ENCODE data around the gene GRM7.

Gene GRM7

DNA sequence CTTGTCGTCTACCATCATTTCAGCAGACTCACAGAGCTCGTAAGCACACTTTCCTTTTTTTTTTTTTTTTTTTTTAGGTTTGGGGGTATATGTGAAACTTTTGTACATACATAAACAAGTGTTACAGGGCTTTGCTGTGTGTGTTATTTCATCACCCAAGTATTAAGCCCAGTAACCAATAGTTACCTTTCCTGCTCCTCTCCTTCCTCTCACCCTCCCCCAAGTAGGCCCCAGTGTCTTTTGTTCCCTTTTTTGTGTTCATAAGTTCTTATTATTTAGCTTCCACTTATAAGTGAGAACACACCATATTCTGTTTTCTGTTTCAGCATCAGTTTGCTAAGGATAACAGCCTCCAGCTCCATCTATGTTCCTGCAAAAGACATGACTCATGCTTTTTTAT lies 746.8 kb downstream of the GRM7 start:
- peak; percentile 15 to 33 for DNase-seq

DNA sequence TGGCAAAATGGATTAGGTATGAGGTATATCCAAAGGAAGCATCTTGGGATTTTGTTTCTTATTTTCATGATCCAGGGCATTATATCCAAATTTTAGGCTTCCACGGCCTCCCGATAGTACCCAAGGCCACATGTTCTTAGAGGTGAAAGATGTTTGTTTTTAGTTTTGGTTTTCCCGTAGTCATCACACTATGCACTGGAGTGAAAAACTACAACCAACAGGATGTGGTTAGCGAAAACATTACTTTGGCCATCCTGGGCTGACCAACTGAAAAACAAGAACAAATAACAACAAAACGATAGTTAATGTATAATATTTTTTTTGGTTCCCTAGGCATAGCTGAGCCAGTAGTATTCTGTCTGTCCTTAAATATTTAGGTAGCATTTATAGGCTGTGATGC lies 749.7 kb downstream of the GRM7 start:
- DNase-seq = no peak

DNA sequence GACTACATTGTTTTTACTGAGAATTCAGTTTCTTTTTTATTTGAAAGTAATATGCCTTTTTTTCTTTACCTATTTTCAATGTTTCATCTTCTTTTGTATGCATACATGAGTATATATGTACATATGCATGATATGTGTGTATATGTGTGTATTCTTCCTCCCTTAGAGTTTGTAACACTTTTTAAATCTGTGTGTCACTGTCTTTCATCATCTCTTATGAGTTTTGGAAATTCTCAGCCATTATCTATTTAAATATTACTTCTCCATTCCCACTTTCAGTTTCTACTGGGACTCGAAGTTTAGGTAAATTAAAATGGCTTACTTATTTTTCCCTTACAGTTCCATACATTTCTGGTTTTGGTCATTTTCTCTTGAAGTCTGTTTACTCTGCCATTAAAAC lies 754.1 kb downstream of the GRM7 start:
- no peak for DNase-seq

DNA sequence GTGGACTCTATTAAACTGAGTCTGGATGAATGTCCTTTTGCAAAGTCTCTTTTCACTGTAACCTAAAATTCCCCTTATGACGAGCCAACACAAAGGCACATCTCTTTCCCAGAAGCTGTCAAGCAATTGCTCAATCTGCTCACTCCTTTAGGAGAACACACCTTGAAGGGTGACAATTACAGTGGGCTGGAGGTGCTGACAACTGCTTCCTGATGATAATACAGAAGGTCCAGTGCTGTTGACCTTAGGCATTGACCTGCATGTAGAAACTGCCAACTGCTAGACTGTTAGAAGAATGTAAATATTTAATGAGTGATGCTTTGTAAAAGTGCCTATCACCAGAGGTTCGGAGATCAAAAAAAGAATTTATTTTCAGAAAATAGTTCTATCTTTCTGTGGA lies 757.7 kb downstream of the GRM7 start:
- DNase-seq = no peak

DNA sequence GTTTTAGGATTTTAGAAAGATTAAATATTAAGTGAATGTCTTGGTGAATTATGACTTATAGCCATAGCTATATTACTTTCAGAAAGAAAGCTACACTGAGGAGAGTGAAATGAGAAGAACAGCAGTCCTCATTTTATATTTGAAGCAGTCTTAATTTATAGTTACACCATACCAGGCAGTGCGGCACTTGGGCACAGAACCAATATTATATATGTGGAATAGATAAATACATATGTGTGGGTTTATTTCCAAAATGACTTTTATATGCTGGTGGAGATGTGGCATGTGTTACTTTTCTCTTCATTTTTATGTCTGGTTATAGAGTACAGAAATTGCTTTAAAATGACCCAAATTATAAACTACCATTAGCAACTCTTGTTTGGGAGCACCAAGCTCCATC lies 759.5 kb downstream of the GRM7 start:
- no peak for DNase-seq

DNA sequence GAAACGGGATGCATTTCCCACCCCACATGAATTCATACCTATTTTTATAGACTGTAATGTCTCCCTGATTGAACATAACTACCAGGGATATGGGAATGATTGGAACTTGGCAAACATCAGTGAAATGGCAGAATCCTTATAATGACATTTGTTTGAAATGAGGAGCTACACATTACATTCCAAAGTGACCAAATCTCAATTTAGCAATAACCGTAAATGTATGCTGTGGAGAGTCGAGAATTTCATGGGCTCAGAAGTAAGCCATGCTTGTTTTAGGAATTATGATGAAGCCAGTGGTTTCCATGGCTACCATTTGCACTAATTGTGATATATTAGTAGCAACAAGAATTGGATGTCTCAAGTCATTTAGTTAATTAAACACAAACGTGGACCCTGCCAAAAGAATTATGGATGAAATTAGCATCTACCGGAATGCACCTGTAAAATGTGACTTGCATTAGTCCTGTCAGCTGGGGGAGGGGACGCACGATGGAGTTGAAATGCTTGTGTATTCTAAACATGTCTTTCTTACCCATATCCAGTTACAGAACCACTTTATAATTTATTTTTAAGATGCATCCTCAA lies 760.2 kb downstream of the GRM7 start:
- no peak for DNase-seq

DNA sequence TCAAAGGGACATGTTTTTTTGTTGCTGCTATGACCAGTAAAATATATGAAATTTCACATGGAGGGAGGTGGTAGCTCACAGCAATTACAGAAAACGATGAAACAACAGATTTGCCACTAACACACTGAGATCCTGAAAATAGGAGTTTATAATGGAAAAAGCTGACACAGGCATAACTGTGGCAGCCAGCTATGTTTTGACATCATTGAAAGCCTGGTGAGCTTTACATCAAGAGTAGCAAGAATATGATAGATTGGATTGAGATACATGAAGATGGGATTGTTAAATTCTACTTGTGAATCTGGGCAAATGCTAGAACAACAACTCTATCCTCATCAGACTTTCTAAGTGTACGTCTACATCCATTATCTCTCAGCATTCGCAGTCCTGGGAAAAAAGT lies 760.7 kb downstream of the GRM7 start:
- no peak for DNase-seq

DNA sequence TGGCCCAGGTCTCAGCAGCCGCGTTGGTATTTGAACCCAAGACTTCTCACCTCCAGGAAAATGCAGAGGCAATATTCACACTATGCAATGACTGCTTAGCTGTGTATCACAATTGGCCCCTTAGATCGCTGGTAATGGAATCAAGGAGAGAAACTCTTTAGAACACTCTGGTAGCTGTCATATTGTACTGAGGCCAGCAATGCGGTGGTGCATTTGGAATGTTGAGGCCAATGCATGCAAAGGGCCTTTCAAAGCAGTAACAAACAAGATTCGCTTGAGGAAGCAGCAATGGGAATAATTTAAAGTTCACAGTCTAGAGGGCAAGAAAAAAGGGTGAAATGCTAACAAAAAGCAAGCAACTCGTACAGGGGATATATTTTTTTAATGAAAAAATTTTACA lies 764.1 kb downstream of the GRM7 start:
- DNase-seq = no peak

DNA sequence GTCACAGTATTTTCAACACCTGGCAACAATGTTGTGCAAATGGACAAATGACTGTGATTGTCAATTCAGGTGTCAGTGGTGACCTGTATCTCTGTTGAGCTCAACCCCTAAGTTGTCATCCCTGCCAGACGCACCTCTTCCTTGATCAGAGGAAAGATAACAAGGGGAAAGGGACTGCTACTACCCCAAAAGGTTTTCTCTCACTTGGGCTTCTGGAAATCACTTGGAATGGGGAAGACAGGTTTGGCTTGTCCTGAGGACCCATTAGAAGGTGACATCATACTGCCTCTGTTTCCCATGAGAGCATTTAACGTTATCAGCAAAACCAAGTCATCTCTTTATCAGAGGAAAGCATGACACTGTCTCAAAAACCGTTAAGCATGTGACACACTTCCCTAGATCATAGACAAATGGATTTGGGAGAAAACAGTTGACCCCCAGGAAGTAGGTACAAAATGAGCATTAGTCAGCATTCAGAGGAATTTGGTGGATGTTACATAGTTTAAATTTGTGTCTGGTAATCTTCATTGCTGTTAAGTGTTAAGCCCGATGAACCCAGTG lies 769.5 kb downstream of the GRM7 start:
- no peak for DNase-seq

DNA sequence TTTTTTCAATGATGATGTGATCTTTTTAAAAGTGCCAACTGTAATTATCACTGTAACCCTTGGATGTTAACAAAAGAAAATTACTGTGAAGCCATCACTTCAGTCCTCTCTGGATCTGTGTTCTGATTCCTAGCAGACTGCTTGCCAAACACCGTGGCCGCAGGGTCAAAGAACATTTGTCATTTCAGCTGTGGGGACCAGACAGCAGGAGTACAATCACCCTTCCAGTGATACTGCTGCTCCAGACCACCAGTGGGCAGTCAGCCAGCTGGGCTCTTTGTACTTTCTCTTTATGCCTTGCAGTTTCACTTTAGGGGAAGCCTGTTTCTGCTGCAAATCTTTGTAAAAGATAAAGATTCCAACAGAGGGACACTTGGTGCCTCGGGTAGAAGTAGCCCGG lies 770.0 kb downstream of the GRM7 start:
- no peak for DNase-seq

DNA sequence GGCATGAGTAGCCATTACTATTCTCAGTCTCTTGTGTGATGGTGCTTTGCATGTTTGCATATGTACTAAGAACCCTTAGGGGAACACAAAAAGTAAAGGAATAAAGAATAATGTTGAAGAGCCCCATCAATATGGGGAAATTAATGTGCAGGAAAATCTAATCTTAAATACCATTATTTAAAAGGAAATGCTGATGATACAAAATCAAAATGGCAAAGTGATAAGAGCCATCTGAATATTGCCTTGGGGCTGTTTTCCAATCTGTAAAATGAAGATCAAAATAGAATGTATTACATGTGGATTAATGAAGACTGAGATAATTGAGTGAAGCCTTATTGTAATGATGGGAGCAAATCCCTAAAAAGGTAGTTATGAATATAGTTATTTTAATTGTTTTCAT lies 771.4 kb downstream of the GRM7 start:
- no peak for DNase-seq

DNA sequence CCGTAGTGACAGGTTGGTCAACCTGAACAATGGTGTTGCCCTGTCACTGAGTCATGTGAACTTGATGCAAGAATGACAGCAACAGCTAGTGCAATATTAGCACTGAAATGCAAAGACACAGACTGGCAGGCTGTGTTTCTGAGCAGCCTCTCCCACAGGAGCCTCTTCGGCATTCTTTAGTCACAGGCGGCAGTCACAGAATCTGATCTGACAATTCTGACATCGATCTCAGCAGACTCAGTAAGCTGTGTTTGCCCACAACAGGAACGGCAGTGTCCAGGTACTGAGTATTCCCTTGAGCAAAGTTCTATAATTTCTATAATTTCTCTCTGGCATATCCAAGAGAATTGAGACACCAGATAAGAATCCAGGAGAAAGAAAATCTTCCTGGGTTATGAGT lies 776.8 kb downstream of the GRM7 start:
- DNase-seq = no peak

DNA sequence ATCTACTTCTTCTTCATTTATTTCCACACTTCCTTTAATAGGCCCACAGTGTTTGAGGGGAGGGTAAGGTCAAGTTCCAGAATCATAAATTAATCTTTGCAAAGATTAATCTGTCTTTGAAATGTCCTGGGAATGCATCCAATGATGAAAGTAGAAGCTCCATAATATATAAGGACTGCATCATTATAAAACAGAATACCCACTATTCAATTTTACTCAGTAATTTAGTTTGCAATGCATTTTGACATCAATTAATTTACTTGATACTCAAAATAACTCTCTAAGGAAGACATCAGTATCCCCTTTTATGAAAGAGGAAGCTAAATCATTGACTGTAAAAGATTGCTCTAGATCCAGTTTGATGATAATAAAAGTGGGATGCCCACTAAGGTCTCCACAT lies 777.2 kb downstream of the GRM7 start:
- no peak for DNase-seq

DNA sequence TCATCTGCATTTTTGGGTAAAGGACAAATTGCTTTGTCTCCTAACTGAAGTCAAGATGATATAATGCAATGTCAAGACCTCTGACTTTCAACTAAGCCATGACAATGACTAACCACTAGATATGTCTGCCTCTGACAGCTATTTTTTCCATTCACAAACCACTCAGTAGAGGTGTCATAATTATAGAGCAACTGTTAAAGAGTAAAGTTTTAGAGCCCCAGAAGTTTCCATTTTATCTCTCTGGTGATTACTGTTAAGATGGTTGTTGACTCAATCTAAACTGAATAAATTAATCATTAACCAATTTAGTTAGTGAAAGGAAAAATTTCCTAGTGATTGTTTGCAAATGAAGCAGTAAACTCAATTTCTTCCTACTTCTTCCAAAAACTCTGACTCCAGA lies 779.9 kb downstream of the GRM7 start:
- DNase-seq = no peak

DNA sequence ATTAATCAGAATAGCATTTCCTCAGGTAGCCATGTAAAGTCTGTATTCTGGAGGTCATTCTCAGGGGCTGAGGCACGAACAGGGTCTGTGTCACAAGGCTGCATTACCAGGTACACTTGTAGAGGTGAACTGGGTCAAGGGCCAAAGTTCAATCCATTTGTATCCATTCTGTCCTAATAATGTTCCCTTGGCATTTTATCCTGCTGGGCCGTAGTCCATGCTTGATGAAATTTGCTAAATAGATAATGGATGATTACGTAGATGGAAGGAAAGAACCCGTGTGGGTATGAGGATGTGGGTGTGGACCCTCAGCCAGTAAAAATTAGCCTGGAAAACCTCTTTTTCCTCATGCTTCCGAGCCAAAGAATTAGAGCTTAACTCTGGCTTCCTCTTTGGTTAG lies 785.9 kb downstream of the GRM7 start:
- peak; percentile 22 to 28 for DNase-seq

DNA sequence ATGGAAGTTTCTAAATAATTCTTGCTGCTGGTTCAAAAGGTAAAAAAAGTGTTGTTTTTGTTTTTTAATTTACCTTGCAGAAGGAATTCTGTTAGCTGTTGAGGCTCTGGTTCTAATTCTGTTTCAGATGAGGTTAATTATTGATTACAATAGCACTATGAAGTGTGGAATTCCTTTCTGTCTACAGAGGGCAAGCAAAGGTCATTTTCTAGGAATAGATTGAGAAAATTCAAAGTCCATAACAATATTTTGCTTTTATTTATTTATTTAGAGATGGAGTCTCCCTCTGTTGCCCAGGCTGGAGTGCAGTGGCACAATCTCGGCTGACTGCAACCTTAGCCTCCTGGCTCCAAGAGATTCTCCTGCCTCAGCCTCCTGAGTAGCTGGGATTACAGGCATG lies 789.6 kb downstream of the GRM7 start:
- no peak for DNase-seq

DNA sequence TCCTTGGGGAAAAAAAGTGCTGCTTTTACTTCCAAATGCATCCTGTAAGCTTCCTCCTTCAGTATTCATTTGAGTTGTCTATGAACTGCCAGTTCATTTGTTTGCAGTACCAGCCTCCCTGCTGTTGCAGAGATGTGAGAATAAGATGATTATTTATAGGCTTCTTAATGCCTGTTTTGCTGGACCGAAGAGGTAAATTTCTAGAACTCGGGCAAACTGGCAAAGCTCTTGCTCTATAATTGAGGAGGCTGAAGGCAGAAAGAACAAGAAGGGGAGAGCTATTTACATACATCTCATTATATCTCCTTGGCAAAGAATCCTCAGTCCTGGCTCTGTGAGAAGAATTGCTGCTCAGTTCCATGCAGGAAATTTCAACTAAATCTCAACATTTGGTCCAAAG lies 790.4 kb downstream of the GRM7 start:
- DNase-seq = no peak

DNA sequence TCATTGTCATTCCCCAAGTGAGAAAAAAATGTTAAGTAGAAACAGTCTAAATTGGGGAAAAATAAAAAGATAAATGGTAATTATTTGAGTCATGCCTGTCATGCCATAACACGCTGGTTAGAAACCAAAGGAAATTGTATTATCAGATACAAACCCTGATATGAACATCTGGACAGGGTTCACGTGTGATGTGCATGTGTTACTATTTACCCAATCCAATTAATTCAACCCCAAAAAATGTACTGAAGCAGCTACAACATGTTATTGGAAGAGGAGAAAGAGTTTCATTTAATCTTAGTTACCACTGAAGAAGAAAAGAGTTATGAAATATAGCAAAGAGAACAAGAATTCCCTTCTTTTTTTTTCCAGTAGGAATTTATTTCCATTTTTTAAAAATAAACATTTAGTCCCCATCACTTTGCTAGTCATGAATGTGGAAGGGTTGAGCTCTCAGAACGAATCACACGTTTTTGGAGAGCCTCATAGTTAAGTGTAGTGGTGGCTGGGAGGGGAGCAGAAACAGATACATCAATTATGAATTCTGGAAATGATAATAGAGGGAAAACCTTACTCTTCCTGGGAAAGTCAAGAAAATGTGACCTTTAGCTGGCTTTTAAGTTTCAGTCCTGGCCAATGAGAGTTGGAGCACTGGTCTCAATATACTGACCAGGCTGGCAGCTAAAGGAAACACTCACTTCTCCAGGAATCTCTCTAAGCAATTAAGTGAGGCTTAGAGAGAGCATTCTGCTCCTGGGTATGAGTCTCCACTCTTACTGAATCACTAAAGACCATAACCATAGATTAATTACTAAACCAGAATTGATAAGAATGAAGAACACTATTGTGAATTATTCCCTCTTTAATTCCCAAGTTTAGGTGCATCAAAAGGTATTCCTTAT lies 796.5 kb downstream of the GRM7 start:
- DNase-seq = no peak

DNA sequence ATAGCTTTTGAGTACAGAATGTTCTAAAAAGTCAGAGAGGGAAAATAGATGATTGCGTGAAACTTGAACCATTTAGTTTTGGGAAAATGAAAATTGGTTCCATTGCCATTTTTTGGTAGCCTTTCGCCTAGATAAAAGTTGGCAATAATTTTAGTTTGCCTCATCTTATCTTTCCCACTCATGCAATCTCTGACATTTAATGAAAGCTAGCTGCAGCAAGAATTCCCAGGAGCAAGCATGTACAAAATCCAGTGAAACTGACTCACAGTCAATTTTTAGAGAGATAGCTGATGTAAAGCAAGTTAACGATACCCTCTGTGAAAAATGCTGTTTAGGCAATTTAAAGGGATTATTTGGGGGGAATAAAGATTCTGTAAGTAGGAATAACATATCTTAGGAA lies 797.4 kb downstream of the GRM7 start:
- DNase-seq = no peak

DNA sequence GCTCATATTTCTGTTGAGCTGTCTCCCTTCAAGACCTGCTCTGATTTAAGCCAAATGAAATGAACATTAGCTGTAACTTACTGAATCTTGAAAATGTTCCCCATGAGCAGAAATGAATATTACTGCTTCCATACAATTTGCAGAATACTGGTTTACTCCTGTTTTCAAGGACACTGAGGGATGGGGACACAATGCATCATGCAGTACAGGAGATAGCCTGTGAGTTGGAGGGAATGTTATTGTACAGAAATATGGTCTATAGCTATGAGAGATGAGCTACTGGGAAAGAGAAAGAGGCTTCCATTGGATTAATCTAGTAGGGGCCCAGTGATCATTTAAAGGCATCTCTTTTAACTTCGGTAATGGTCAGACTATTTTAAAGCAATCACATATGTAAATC lies 798.2 kb downstream of the GRM7 start:
- no peak for DNase-seq

DNA sequence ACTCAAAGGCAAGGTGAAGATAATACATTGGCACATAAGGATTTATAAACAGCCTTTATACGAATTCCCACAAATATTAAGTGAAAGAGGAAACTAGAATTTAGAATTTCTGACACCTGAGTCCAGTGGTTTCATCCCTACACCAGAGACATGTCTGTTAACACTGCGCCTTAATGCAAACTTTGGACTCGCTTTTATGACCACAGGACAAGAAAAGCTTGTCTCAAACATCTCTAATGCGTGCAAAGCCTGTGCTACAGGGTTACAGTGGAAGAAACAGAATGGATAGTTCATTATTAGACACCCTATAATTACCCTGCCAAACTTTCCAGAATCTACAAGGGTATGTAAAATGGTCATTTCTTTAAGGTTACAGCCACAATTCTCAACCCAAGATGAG lies 802.9 kb downstream of the GRM7 start:
- no peak for DNase-seq

DNA sequence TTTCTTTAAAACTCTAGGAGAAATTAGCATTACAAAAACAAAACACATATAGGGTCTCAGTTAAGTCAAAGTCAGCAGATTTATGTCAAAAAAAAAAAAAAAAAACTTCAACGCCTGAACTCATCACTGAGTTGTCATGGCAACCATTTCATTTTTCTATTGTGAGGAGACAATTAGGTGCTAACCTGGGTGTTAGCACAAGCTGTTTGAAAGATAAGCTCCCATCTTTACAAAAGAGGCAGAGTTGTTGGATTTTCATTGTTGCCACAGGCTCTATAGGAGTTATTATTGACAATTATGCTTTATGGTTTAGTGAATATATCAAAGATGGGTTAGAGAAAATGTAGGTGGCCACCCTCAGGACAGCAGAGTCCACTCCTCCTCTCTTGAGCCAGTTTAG lies 806.9 kb downstream of the GRM7 start:
- DNase-seq = no peak

DNA sequence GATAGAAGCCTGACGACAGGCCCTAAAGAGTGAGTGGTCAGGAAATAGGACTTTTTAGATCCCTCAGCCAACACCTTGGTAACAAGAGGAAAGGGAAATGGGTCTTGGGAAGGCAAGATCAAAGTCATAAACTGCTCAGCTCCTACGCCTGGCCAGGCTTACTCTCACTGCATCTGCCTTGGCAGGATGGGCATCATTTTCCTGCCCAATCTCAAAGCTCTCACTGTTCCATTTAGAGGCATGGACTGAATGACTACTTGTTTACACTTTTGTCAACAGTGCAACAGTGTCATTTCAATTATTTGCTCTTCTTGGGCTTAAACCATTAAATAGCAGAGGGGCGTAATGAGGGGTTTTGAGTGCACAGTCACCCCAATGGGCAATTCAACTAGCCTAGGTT lies 808.7 kb downstream of the GRM7 start:
- no peak for DNase-seq

DNA sequence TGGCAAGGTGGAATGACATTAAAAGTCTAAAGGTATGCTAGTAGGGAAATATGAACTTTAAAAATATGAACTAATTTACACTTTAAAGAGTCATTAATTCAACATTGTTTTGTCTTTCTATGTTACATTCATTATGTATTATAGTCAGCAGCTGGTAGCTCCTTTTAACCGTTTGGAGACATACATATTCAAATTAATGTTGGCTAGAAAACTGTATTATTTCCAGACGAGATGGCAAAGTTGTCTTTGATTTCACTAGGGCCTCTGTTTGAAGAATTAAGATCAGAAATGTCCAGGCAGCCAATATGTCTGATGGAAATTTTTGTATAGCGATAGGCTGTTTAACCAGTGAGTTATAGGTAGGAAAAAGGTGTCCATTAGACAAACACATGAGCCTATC lies 817.6 kb downstream of the GRM7 start:
- DNase-seq = no peak

DNA sequence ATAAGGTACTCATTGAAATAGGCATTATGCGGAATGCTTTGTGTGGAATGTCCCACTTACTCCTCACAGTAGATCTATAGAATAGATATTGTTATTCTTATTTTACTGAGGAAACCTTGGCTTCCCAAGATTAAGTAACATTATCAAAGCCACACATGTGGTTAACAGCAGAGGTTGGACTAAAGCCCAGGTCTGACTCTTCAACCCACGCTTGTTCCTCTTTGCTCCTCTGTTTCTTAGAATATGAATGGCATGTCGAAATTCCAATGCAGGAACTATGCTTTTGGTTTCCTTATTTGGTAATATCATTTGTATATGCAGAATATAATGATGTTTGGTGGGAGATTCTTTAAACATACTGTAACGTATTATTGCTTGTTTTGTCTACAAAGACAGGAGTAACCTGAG lies 821.9 kb downstream of the GRM7 start:
- peak; percentile 92 to 94 for DNase-seq

Data from Kasumi-1 (cell line).